ENCODE results near the gene ULBP2.

ULBP2 gene

DNA sequence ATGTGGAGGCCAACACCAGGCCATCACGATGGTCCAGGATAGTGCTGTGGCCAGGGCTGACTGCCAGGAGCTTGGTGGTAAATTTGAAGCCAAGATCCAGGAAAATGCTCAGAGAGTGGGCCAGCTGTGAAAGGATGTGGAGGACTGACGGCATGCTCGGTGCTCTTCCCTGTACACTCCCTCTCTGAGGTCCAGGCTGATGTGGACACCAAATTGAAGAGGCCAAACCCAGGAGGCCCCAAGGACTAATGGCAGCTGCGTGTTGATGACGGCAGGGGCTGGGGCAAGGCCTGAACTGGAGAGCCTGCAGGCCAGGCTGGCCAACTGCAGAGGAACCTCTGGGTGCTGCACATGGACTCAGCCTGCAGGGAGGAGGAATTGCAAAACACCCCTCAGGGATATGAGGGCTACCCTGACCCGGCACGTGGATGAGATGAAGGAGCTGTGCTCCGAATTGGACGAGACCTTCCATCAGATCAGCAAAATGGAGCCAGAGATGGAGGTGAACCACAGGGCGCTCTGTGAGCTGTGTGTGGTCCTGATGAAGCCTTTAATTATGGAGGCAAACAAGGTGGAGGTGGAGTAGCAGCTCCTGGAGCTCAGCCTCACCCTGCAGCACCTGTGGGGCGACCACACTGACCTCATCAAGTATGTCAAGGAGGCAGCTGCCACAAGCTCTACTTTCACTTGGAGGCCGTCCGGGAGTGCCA lies 37.0 kb upstream of the ULBP2 start:
- H2AFZ ChIP-seq (ENCODE audit: low read length) = no peak overlapping the region
- H3K27me3 ChIP-seq (replicated peaks; ENCODE audit: insufficient read depth, low read length) = peaks cover 94% of the 10 kb centered on the region
- no peak for DNase-seq
- no peaks in the 10 kb centered on the region for H3K9me3 ChIP-seq (replicated peaks; ENCODE audit: insufficient read depth, low read length)
- H3K27ac ChIP-seq (ENCODE audit: low read length) = no peak overlapping the region
- no peaks in the 10 kb centered on the region for H3K79me2 ChIP-seq (ENCODE audit: low read length)
- H3K4me3 ChIP-seq (ENCODE audit: low read length) = no peak overlapping the region
- no peaks in the 10 kb centered on the region for H3K9me2 ChIP-seq (replicated peaks; ENCODE audit: insufficient read depth, low read length)
- H3K9ac ChIP-seq (ENCODE audit: low read length) = no peak overlapping the region
- no peaks in the 10 kb centered on the region for H3K4me1 ChIP-seq (ENCODE audit: low read length)
- H4K20me1 ChIP-seq (ENCODE audit: insufficient read depth, low read length) = no peaks in the 10 kb centered on the region
- H3F3A ChIP-seq (ENCODE audit: insufficient read depth, low read length) = no peaks in the 10 kb centered on the region
- no peaks in the 10 kb centered on the region for H3K36me3 ChIP-seq (replicated peaks; ENCODE audit: insufficient read depth, low read length)
- no peak overlapping the region for H3K4me2 ChIP-seq (ENCODE audit: low read depth, low read length)
- no peak for TF ChIP-seq EZH2phosphoT487 (IDR thresholded peaks at IDR 0.05; ENCODE audit: low read length)
- TF ChIP-seq, protein P1, sequence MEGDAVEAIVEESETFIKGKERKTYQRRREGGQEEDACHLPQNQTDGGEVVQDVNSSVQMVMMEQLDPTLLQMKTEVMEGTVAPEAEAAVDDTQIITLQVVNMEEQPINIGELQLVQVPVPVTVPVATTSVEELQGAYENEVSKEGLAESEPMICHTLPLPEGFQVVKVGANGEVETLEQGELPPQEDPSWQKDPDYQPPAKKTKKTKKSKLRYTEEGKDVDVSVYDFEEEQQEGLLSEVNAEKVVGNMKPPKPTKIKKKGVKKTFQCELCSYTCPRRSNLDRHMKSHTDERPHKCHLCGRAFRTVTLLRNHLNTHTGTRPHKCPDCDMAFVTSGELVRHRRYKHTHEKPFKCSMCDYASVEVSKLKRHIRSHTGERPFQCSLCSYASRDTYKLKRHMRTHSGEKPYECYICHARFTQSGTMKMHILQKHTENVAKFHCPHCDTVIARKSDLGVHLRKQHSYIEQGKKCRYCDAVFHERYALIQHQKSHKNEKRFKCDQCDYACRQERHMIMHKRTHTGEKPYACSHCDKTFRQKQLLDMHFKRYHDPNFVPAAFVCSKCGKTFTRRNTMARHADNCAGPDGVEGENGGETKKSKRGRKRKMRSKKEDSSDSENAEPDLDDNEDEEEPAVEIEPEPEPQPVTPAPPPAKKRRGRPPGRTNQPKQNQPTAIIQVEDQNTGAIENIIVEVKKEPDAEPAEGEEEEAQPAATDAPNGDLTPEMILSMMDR (IDR thresholded peaks at IDR 0.05; ENCODE audit: low read length) = no peak
- no peak for TF ChIP-seq EZH2 (optimal IDR thresholded peaks at IDR 0.05; ENCODE audit: low read depth, low read length)

DNA sequence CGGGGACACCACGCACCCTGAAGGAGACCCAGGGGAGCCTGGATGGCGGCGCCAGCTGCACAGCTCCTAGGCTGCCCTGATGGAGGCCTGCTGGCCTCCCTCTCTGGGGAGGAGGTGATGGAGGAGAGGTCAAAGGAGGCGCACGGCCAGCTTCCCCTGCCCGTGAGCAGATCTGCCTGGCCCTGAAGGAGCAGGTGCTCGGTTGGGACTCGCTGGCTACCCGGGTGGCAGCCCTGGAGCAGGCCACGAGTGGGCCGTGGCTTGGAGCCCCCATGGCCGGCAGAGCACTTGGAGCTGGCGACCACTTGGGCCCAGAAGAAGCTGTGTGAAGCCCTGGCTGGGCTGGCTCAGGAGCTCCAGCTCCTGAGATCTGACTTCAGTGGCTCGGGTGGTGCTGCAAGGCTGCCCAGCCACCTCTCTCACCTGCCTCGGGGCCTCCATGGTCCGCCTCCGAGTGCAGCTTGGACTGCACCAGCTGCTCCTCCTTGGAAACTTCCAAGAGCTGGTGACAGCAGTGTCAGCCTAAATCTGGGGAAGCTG lies 36.4 kb upstream of the ULBP2 start:
- Histone ChIP-seq H3F3A (ENCODE audit: insufficient read depth, low read length) (no peaks in the 10 kb centered on the region), H3K9me3 (replicated peaks; ENCODE audit: insufficient read depth, low read length) (no peaks in the 10 kb centered on the region), H3K4me1 (ENCODE audit: low read length) (no peaks in the 10 kb centered on the region), H3K9ac (ENCODE audit: low read length) (no peak overlapping the region), H3K9me2 (replicated peaks; ENCODE audit: insufficient read depth, low read length) (no peaks in the 10 kb centered on the region), H3K27me3 (replicated peaks; ENCODE audit: insufficient read depth, low read length) (peaks cover 90% of the 10 kb centered on the region), H3K36me3 (replicated peaks; ENCODE audit: insufficient read depth, low read length) (no peaks in the 10 kb centered on the region), H4K20me1 (ENCODE audit: insufficient read depth, low read length) (no peaks in the 10 kb centered on the region), H3K27ac (ENCODE audit: low read length) (no peak overlapping the region), H2AFZ (ENCODE audit: low read length) (no peak overlapping the region), H3K4me2 (ENCODE audit: low read depth, low read length) (no peak overlapping the region), H3K79me2 (ENCODE audit: low read length) (no peaks in the 10 kb centered on the region), H3K4me3 (ENCODE audit: low read length) (no peak overlapping the region)
- TF ChIP-seq EZH2phosphoT487 (IDR thresholded peaks at IDR 0.05; ENCODE audit: low read length) (no peak), EZH2 (optimal IDR thresholded peaks at IDR 0.05; ENCODE audit: low read depth, low read length) (no peak)
- TF ChIP-seq, protein P1 (IDR thresholded peaks at IDR 0.05; ENCODE audit: low read length) = no peak
- DNase-seq = no peak

DNA sequence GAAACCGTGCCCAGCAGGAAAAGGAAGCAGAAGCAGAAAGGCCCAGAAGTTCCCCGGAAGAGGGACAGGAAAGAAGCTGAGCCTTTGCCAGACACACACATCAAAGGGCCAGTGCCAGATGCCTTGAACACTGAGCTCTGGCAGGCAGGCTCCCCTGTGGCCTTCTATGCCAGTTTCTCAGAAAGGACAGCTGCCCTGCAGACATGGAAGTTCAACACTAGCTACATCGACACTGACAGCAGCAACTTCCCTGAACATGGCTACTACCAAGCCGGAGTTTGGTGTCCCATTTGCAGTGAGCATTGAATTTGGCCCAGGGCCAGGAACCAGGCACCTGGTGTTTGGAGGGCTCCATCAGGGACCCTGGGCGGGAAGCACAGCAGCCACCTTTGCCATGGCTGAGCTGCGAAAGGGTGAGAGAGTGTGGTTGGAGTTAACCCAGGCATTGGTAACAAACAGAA lies 35.9 kb upstream of the ULBP2 start:
- no peaks in the 10 kb centered on the region for H4K20me1 ChIP-seq (ENCODE audit: insufficient read depth, low read length)
- no peak overlapping the region for H3K4me3 ChIP-seq (ENCODE audit: low read length)

More for the DNA sequence above, 35.9 kb upstream of the ULBP2 start:
- H3K9me2 ChIP-seq (replicated peaks; ENCODE audit: insufficient read depth, low read length) = no peaks in the 10 kb centered on the region
- TF ChIP-seq EZH2phosphoT487 (IDR thresholded peaks at IDR 0.05; ENCODE audit: low read length) (no peak), EZH2 (optimal IDR thresholded peaks at IDR 0.05; ENCODE audit: low read depth, low read length) (no peak)
- TF ChIP-seq, protein P1 (IDR thresholded peaks at IDR 0.05; ENCODE audit: low read length) = no peak
- H3K9me3 ChIP-seq (replicated peaks; ENCODE audit: insufficient read depth, low read length) = no peaks in the 10 kb centered on the region
- H3K36me3 ChIP-seq (replicated peaks; ENCODE audit: insufficient read depth, low read length) = no peaks in the 10 kb centered on the region
- H3K27ac ChIP-seq (ENCODE audit: low read length) = no peak overlapping the region
- no peaks in the 10 kb centered on the region for H3K79me2 ChIP-seq (ENCODE audit: low read length)
- no peak for DNase-seq
- H2AFZ ChIP-seq (ENCODE audit: low read length) = no peak overlapping the region
- no peak overlapping the region for H3K9ac ChIP-seq (ENCODE audit: low read length)
- H3K4me1 ChIP-seq (ENCODE audit: low read length) = no peaks in the 10 kb centered on the region
- peaks cover 85% of the 10 kb centered on the region for H3K27me3 ChIP-seq (replicated peaks; ENCODE audit: insufficient read depth, low read length)
- H3F3A ChIP-seq (ENCODE audit: insufficient read depth, low read length) = no peaks in the 10 kb centered on the region
- H3K4me2 ChIP-seq (ENCODE audit: low read depth, low read length) = no peak overlapping the region
